CD14-positive monocyte (primary cell): Measurements from ENCODE around the gene SNAI1. TPM values are rescaled to one million over a fixed set of nuclear protein-coding genes. Genes with fewer than 3 reads are reported as not detected.
A peak's percentile ranks its signal among the peaks of the same experiment; 100 is the strongest.

ENCODE experiments used
- DNase-seq, 3 donors: peaks; one replicate each; pipeline ENCODE4 v3.0.0-alpha.2; 2011 to 2022
- H2AFZ ChIP-seq: 2 replicates; pipeline ENCODE4 v1.6.0; 2012; ENCODE audit warnings: mild to moderate bottlenecking, low read depth, low read length, inconsistent platforms; ENCODE audit not compliant: insufficient read depth, poor library complexity, severe bottlenecking
- H3K27ac ChIP-seq, 2 donors: 1 replicate in 1 of 2; 2 replicates in 1 of 2; pipeline ENCODE4 v1.5.1; 2012 to 2013; ENCODE audit warnings: low read length in 2 of 2, control low read depth in 1 of 2, inconsistent platforms in 1 of 2, low read depth in 1 of 2, mild to moderate bottlenecking in 1 of 2
- H3K27me3 ChIP-seq, 2 donors: one replicate each; pipeline versions ENCODE4 v1.6.0 to v1.6.1; 2011 to 2013; ENCODE audit warnings: low read length in 2 of 2; ENCODE audit not compliant: control insufficient read depth in 2 of 2, insufficient read depth in 2 of 2
- H3K36me3 ChIP-seq, 2 donors: replicated peaks in 1 of 2; 1 replicate in 1 of 2; 2 replicates in 1 of 2; pipeline versions ENCODE4 v1.5.1 to v1.6.1; 2012 to 2013; ENCODE audit warnings: low read length in 2 of 2, control low read depth in 1 of 2, inconsistent platforms in 1 of 2, mild to moderate bottlenecking in 1 of 2; ENCODE audit not compliant: insufficient read depth in 2 of 2, control insufficient read depth in 1 of 2
- H3K4me1 ChIP-seq, 2 donors: 1 replicate in 1 of 2; 2 replicates in 1 of 2; pipeline versions ENCODE4 v1.5.1 to v1.6.1; 2012 to 2013; ENCODE audit warnings: low read length in 2 of 2, control low read depth in 1 of 2, inconsistent platforms in 1 of 2, mild to moderate bottlenecking in 1 of 2, moderate library complexity in 1 of 2; ENCODE audit not compliant: insufficient read depth in 2 of 2, control insufficient read depth in 1 of 2
- H3K4me2 ChIP-seq: replicated peaks from 2 replicates; pipeline ENCODE3; 2012; ENCODE audit warnings: low read length, moderate library complexity, mild to moderate bottlenecking; ENCODE audit not compliant: poor library complexity, severe bottlenecking; ENCODE audit errors: extremely low read depth
- H3K4me3 ChIP-seq, 3 experiments: fragments of 200-600 bp in 1 of 3; sonication (generic) in 1 of 3; replicated peaks in 1 of 3; 1 replicate in 2 of 3; 2 replicates in 1 of 3; pipeline ENCODE4 v1.5.1; 2011 to 2013; ENCODE audit warnings: low read length in 3 of 3, mild to moderate bottlenecking in 3 of 3, control low read depth in 2 of 3, low read depth in 2 of 3, inconsistent platforms in 1 of 3, moderate library complexity in 1 of 3
- H3K79me2 ChIP-seq: 2 replicates; pipeline ENCODE4 v1.6.0; 2012; ENCODE audit warnings: mild to moderate bottlenecking, control low read depth, inconsistent platforms, low read length, moderate library complexity; ENCODE audit not compliant: insufficient read depth
- H3K9ac ChIP-seq: 2 replicates; pipeline ENCODE4 v1.6.0; 2017; ENCODE audit warnings: low read length, mild to moderate bottlenecking; ENCODE audit not compliant: insufficient read depth, poor library complexity, severe bottlenecking
- H3K9me3 ChIP-seq, 2 donors: replicated peaks in 1 of 2; 1 replicate in 1 of 2; 2 replicates in 1 of 2; pipeline versions ENCODE4 v1.5.1 to v1.6.1; 2012 to 2013; ENCODE audit warnings: low read length in 2 of 2, control low read depth in 1 of 2; ENCODE audit not compliant: control insufficient read depth in 1 of 2, insufficient read depth in 1 of 2
- H4K20me1 ChIP-seq: 2 replicates; pipeline ENCODE4 v1.6.0; 2012; ENCODE audit warnings: mild to moderate bottlenecking, low read length, control low read depth, moderate library complexity; ENCODE audit not compliant: insufficient read depth
- H3K27ac Mint-ChIP-seq, 7 donors: one replicate each; pipeline ENCODE4 v1.8.0; 2020; ENCODE audit warnings: mild to moderate bottlenecking in 7 of 7, mixed read lengths in 7 of 7, moderate library complexity in 6 of 7, inconsistent platforms in 2 of 7
- H3K27me3 Mint-ChIP-seq, 3 donors: one replicate each; pipeline ENCODE4 v1.8.0; 2021 to 2022; ENCODE audit warnings: low read depth in 3 of 3, mild to moderate bottlenecking in 3 of 3, mixed read lengths in 3 of 3, moderate library complexity in 3 of 3, inconsistent platforms in 1 of 3
- H3K36me3 Mint-ChIP-seq, 2 donors: one replicate each; pipeline ENCODE4 v1.8.0; 2020; ENCODE audit warnings: mixed read lengths in 2 of 2, inconsistent platforms in 1 of 2, mild to moderate bottlenecking in 1 of 2
- H3K4me1 Mint-ChIP-seq: one replicate; pipeline ENCODE4 v1.8.0; 2020; ENCODE audit warnings: mild to moderate bottlenecking, mixed read lengths
- H3K4me3 Mint-ChIP-seq, 2 donors: one replicate each; pipeline ENCODE4 v1.8.0; 2020; ENCODE audit warnings: mild to moderate bottlenecking in 2 of 2, mixed read lengths in 2 of 2, moderate library complexity in 1 of 2
- H3K9me3 Mint-ChIP-seq, 7 donors: one replicate each; pipeline ENCODE4 v1.8.0; 2020 to 2022; ENCODE audit warnings: mixed read lengths in 7 of 7, mild to moderate bottlenecking in 6 of 7, moderate library complexity in 6 of 7, inconsistent platforms in 2 of 7
- WGBS: methylation state at CpG from one replicate; pipeline ENCODE4 v1.1.5; 2013; ENCODE audit warnings: missing lambda C conversion rate; ENCODE audit not compliant: insufficient coverage; 5-methylcytosine and 5-hydroxymethylcytosine counted together
- intact Hi-C, 2 donors: fragments of 100-400 bp; cut with micrococcal nuclease; formaldehyde crosslinking; loops; one replicate each; pipeline versions ENCODE4 v1.15.0 to v1.15.1; 2023
- polyA plus RNA-seq, 3 donors: library from polyadenylated mRNA; depleted of rRNA in 1 of 3; unstranded in 2 of 3; stranded (reverse) in 1 of 3; fragments of 300-500 nt in 2 of 3; fragments of >200 nt in 1 of 3; fragmentation: Illumina TruSeq in 2 of 3; gene quantifications; 1 replicate in 2 of 3; 2 replicates in 1 of 3; pipeline ENCODE4 v1.2.3, GENCODE V29; 2012 to 2021
- TF ChIP-seq, protein P1 (sequence below): fragments of 200-600 bp; IDR thresholded peaks from one replicate; pipeline ENCODE4 v1.8.0; 2022; ENCODE audit warnings: antibody characterized with exemption, mild to moderate bottlenecking

SNAI1 gene
- polyA plus RNA-seq, 3 donors, result 2.4 to 181 (median 2.6) TPM

DNA sequence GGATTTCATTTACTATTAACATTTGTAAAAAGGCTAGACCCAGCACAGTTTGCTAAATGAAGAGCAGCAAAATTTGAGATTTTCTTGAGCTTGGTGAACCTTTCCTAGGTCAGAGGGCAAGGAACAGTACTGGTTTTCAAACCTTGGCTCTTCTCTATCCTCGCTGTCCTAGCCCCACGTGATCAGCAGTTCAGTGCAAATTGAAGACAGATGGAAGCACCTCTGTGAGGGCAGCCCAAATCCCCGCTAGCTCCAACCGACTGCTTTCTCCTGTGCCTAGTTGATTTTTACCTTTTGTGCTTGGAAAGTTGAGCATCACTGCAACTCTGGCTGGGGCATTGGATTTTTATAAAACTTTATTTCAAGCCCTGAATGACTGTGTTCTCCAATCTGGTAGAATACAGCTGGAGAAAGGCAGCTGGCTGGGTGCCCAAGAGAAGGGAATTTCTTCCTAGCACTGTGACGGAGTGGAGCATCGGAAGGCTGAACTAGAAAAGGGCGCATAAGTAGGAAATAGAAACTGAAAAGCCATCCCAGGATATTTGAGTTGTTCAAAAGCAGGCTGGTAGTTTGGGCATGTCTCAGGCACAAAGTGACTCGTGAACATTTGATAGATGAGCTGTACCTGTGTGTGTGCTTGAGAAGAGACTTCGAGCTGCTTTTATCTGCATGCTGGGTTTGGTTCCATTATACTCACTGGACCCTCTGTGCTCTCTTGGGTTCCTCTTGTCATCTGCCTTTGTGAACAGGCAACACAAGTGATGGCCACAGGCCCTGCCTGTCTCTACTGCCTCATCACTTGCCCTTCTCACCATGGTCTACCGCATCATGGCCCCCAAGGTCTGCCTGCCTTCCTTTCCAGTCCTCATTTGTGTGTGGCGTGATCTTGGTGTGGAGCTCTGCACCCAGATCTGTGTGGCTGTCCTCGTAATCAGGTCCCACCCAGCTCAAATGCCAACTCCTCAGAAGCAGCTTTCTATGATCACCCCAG, 44.3 kb upstream of the SNAI1 start:
- intact Hi-C loops, result no loop called here
- WGBS, result 95% methylated on average over 12 of the region's 12 CpGs

GRCh38 chr20:49941456-49941855, 41.3 kb upstream of the SNAI1 start:
- peaks cover 0 to 2% (median 0%) of the 10 kb centered on the region in 3 donors for H3K27me3 Mint-ChIP-seq
- Histone ChIP-seq H3K4me3 (no peak overlapping the region), H3K9ac (no peak overlapping the region), H4K20me1 (peaks cover 97% of the 10 kb centered on the region), H3K79me2 (peaks cover 91% of the 10 kb centered on the region), H3K9me3 (no peaks in the 10 kb centered on the region), H3K4me2 (no peak overlapping the region), H3K4me1 (peaks cover 24 to 30% of the 10 kb centered on the region in 2 donors), H3K36me3 (peaks cover 51 to 74% of the 10 kb centered on the region in 2 donors), H2AFZ (no peak overlapping the region), H3K27me3 (no peaks in the 10 kb centered on the region), H3K27ac (no peak overlapping the region)
- intact Hi-C loops, result no loop called here
- no peak for DNase-seq
- TF ChIP-seq, protein P1, sequence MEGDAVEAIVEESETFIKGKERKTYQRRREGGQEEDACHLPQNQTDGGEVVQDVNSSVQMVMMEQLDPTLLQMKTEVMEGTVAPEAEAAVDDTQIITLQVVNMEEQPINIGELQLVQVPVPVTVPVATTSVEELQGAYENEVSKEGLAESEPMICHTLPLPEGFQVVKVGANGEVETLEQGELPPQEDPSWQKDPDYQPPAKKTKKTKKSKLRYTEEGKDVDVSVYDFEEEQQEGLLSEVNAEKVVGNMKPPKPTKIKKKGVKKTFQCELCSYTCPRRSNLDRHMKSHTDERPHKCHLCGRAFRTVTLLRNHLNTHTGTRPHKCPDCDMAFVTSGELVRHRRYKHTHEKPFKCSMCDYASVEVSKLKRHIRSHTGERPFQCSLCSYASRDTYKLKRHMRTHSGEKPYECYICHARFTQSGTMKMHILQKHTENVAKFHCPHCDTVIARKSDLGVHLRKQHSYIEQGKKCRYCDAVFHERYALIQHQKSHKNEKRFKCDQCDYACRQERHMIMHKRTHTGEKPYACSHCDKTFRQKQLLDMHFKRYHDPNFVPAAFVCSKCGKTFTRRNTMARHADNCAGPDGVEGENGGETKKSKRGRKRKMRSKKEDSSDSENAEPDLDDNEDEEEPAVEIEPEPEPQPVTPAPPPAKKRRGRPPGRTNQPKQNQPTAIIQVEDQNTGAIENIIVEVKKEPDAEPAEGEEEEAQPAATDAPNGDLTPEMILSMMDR, result no peak
- peaks cover 33% of the 10 kb centered on the region for H3K4me1 Mint-ChIP-seq
- no peaks in the 10 kb centered on the region for H3K9me3 Mint-ChIP-seq
- H3K27ac Mint-ChIP-seq, result peak overlapping the region in 1 of 7 donors; percentile 31
- 97% methylated on average over 13 of the region's 15 CpGs for WGBS
- H3K4me3 Mint-ChIP-seq, result no peak overlapping the region
- H3K36me3 Mint-ChIP-seq, result peaks cover 53 to 66% of the 10 kb centered on the region in 2 donors

More for the DNA sequence above, 44.3 kb upstream of the SNAI1 start:
- Histone ChIP-seq H2AFZ (no peak overlapping the region), H3K27ac (peak overlapping the region in 1 of 2 donors; percentile 90), H3K9ac (no peak overlapping the region), H3K4me1 (peaks cover 45 to 51% of the 10 kb centered on the region in 2 donors), H3K4me3 (peak overlapping the region in 1 of 3 experiments; percentile 93), H3K36me3 (peaks cover 26 to 47% of the 10 kb centered on the region in 2 donors), H3K79me2 (peaks cover 76% of the 10 kb centered on the region), H3K9me3 (no peaks in the 10 kb centered on the region), H3K27me3 (no peaks in the 10 kb centered on the region), H3K4me2 (peak overlapping the region; percentile 91), H4K20me1 (peaks cover 69% of the 10 kb centered on the region)
- DNase-seq, result no peak
- TF ChIP-seq, protein P1, result no peak
- Mint-ChIP-seq H3K4me1 (peaks cover 51% of the 10 kb centered on the region), H3K9me3 (peaks cover 0 to 5% (median 0%) of the 10 kb centered on the region in 7 donors), H3K36me3 (peaks cover 33 to 37% of the 10 kb centered on the region in 2 donors), H3K27me3 (peaks cover 0 to 2% (median 0%) of the 10 kb centered on the region in 3 donors), H3K4me3 (no peak overlapping the region), H3K27ac (peak overlapping the region in 6 of 7 donors; percentile 46 to 95 (median 55))
